CD4-positive, alpha-beta T cell (primary cell): ENCODE data around the gene KRTAP5-5. TPM values are rescaled to one million over a fixed set of nuclear protein-coding genes. Genes with fewer than 3 reads are reported as not detected.
"Not testable (repeated sequence)": the region's sequence is repeated elsewhere in the genome, so short reads cannot be mapped to it uniquely, and the experiment has no call there.

ENCODE experiments used
- ATAC-seq: fragments of 200-7000 bp; cut with Tn5 transposase; one replicate; pipeline ENCODE4 v1.10.0; 2022; ENCODE audit warnings: mild to moderate bottlenecking; ENCODE audit not compliant: poor library complexity
- CTCF ChIA-PET: fragments of 350-600 bp; sonication (Branson Sonifier 250); formaldehyde crosslinking; loops from one replicate; lab custom pipeline; 2021; ENCODE audit warnings: antibody characterized with exemption, inconsistent platforms; lab: Charles Lee
- POLR2A ChIA-PET: fragments of 350-600 bp; sonication (Branson Sonifier 250); formaldehyde crosslinking; loops from one replicate; lab custom pipeline; 2021; ENCODE audit warnings: antibody characterized with exemption, inconsistent platforms; lab: Charles Lee
- DNase-seq, 14 experiments: peaks; one replicate each; pipeline ENCODE4 v3.0.0-alpha.2; 2013 to 2020; ENCODE audit warnings: mixed read lengths in 2 of 14
- H3K27ac ChIP-seq, 2 donors: one replicate each; pipeline versions ENCODE4 v1.5.1 to v1.7.0; 2013; ENCODE audit warnings: low read length in 2 of 2, low read depth in 1 of 2, mild to moderate bottlenecking in 1 of 2
- H3K27me3 ChIP-seq, 2 experiments: 1 replicate in 1 of 2; 2 replicates in 1 of 2; pipeline versions ENCODE4 v1.6.1 to v1.7.0; 2013; ENCODE audit warnings: low read length in 2 of 2, control low read depth in 1 of 2, mild to moderate bottlenecking in 1 of 2, moderate library complexity in 1 of 2; ENCODE audit not compliant: insufficient read depth in 2 of 2, control insufficient read depth in 1 of 2
- H3K36me3 ChIP-seq: one replicate; pipeline ENCODE4 v1.6.1; 2013; ENCODE audit warnings: low read length, control low read depth; ENCODE audit not compliant: insufficient read depth
- H3K4me1 ChIP-seq: one replicate; pipeline ENCODE4 v1.6.1; 2013; ENCODE audit warnings: low read length, control low read depth; ENCODE audit not compliant: insufficient read depth
- H3K4me3 ChIP-seq: one replicate; pipeline ENCODE4 v1.5.1; 2013; ENCODE audit warnings: mild to moderate bottlenecking, low read length, moderate library complexity
- H3K9me3 ChIP-seq, 2 experiments: 1 replicate in 1 of 2; 2 replicates in 1 of 2; pipeline versions ENCODE4 v1.6.1 to v1.7.0; 2013; ENCODE audit warnings: low read length in 2 of 2, mild to moderate bottlenecking in 2 of 2, control low read depth in 1 of 2, moderate library complexity in 1 of 2; ENCODE audit not compliant: control insufficient read depth in 1 of 2, insufficient read depth in 1 of 2
- H3K27ac Mint-ChIP-seq: one replicate; pipeline ENCODE4 v1.8.0; 2020; ENCODE audit warnings: mixed read lengths
- H3K27me3 Mint-ChIP-seq: one replicate; pipeline ENCODE4 v1.8.0; 2021; ENCODE audit warnings: mixed read lengths
- H3K36me3 Mint-ChIP-seq: one replicate; pipeline ENCODE4 v1.8.0; 2021; ENCODE audit warnings: low read depth, mixed read lengths
- H3K4me1 Mint-ChIP-seq: one replicate; pipeline ENCODE4 v1.8.0; 2021; ENCODE audit warnings: low read depth, mixed read lengths
- H3K4me3 Mint-ChIP-seq: one replicate; pipeline ENCODE4 v1.8.0; 2020; ENCODE audit warnings: mild to moderate bottlenecking, mixed read lengths
- H3K9me3 Mint-ChIP-seq: one replicate; pipeline ENCODE4 v1.8.0; 2020; ENCODE audit warnings: mixed read lengths
- intact Hi-C, 2 experiments: fragments of 100-400 bp; cut with DNase I in 1 of 2; cut with micrococcal nuclease in 1 of 2; formaldehyde crosslinking; loops; one replicate each; pipeline versions ENCODE4 v1.15.1 to v1.9.0; 2023 to 2025; cut with DNase I, micrococcal nuclease
- total RNA-seq, 174 experiments: library from RNA in 2 of 174; stranded (reverse) in 2 of 174; gene quantifications; one replicate each; pipeline ENCODE4 v1.2.3 and lab custom pipeline; 2021 to 2026
- TF ChIP-seq, protein P1 (sequence below): fragments of 200-600 bp; IDR thresholded peaks from one replicate; pipeline ENCODE4 v1.8.0; 2022; ENCODE audit warnings: antibody characterized with exemption, mild to moderate bottlenecking

The KRTAP5-5 gene
- total RNA-seq, 2 experiments from 2014 or later: not detected

DNA sequence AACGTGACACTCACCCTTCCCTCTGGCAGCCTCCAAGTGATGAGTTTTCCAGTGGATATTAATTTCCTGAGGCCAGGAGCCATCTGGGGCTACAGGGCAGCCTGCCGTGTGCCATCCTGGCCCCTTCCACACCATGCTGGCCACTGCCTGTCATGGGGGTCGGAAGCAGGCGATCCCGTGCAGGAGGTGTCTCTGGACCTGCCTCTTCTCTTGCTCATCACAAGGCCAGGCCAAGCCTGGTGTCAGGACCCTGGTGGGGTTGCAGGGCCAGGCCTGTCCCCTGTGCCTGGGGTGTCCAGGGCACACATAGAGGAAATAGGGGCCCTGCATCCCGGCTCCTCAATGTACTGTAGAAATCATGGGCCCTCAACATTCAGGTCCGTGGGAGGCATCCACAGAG, 24.9 kb upstream of the KRTAP5-5 start:
- Mint-ChIP-seq H3K4me1 (peaks cover 8% of the 10 kb centered on the region), H3K36me3 (no peaks in the 10 kb centered on the region), H3K4me3 (no peak overlapping the region), H3K27ac (no peak overlapping the region), H3K9me3 (no peaks in the 10 kb centered on the region), H3K27me3 (peaks cover 35% of the 10 kb centered on the region)
- Histone ChIP-seq H3K4me3 (no peak overlapping the region), H3K36me3 (no peaks in the 10 kb centered on the region), H3K9me3 (no peaks in the 10 kb centered on the region), H3K27me3 (peaks cover 0 to 3% of the 10 kb centered on the region in 2 experiments), H3K4me1 (peaks cover 15% of the 10 kb centered on the region), H3K27ac (no peak overlapping the region)
- intact Hi-C loops: no loop called here
- no peak for DNase-seq
- CTCF ChIA-PET: no interaction called here
- TF ChIP-seq, protein P1, sequence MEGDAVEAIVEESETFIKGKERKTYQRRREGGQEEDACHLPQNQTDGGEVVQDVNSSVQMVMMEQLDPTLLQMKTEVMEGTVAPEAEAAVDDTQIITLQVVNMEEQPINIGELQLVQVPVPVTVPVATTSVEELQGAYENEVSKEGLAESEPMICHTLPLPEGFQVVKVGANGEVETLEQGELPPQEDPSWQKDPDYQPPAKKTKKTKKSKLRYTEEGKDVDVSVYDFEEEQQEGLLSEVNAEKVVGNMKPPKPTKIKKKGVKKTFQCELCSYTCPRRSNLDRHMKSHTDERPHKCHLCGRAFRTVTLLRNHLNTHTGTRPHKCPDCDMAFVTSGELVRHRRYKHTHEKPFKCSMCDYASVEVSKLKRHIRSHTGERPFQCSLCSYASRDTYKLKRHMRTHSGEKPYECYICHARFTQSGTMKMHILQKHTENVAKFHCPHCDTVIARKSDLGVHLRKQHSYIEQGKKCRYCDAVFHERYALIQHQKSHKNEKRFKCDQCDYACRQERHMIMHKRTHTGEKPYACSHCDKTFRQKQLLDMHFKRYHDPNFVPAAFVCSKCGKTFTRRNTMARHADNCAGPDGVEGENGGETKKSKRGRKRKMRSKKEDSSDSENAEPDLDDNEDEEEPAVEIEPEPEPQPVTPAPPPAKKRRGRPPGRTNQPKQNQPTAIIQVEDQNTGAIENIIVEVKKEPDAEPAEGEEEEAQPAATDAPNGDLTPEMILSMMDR: no peak
- POLR2A ChIA-PET: interaction anchor here (0.8 kb wide), 1 partner anchor 31 kb away, joined by 4 read pairs; no protein-coding TSS in a partner anchor
- no peak for ATAC-seq

DNA sequence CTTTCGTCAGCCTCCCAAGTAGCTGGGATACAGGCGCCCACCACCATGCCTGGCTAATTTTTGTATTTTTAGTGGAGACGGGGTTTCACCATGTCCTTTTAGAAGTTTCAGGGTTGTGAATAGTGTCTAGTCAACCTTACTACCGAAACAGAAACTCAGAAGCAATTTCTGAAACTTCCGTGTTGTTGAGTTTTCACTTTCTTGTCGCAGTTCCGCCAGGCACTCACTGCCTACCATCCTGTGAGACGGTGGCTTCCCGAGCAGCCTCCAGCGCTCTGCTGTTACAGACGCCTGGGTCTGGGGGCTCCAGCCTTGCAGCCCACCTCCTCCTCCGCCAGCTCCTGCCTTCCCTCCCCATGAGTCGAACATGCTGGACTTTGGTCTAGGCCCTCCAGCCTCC, 23.7 kb upstream of the KRTAP5-5 start:
- H3K36me3 Mint-ChIP-seq, POLR2A ChIA-PET, H3K27me3 ChIP-seq, intact Hi-C loops, H3K4me3 ChIP-seq, H3K27ac ChIP-seq, H3K9me3 ChIP-seq, CTCF ChIA-PET, H3K36me3 ChIP-seq, H3K4me1 Mint-ChIP-seq, H3K9me3 Mint-ChIP-seq: not testable (repeated sequence)
- DNase-seq (peak in 4 of 14 experiments; percentile 15 to 65 (median 42)), ATAC-seq (peak; percentile 54)
- H3K4me3 Mint-ChIP-seq: peak overlapping the region; percentile 58
- H3K27me3 Mint-ChIP-seq: peaks cover 40% of the 10 kb centered on the region
- H3K27ac Mint-ChIP-seq: peak overlapping the region; percentile 15
- H3K4me1 ChIP-seq: peaks cover 15% of the 10 kb centered on the region

DNA sequence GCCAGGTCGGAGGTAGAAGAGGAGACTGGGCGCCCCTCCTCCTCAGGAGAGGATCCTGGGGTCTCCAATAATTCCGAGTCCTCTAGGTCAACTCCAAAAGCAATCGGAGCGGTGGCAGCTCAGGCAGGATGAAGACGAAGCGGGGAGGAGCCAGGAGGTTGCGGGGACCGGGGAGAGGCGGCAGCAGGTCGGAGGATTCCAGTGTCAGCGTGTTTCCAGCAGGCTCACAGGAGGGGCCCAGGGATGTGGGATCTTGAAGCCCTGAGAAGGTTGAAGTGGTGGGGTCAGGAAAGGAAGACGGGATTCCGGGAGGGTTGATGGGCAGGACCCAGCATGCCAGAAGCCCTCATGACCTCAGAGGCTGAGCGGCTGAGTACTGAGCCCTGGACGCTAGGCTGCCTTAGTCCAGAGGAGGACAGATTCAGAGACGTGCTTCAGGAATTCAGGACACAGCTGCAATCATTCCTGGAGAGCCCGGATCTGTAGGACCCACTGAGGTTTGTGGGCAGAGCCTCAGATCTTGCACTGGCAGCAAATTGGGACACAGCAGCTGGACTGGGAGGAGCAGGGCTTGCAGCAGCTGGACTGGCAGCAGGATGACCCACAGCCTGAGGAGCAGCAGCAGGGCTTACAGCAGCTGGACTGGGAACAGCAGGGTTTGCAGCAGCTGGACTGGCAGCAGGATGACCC, 22.3 kb upstream of the KRTAP5-5 start:
- CTCF ChIA-PET, H3K36me3 ChIP-seq, H3K27ac Mint-ChIP-seq, ATAC-seq, H3K4me3 ChIP-seq, H3K27ac ChIP-seq, H3K27me3 ChIP-seq, H3K36me3 Mint-ChIP-seq, POLR2A ChIA-PET, H3K9me3 ChIP-seq, intact Hi-C loops, DNase-seq, H3K9me3 Mint-ChIP-seq, H3K4me3 Mint-ChIP-seq, H3K4me1 Mint-ChIP-seq: not testable (repeated sequence)
- H3K4me1 ChIP-seq: peaks cover 15% of the 10 kb centered on the region
- peaks cover 33% of the 10 kb centered on the region for H3K27me3 Mint-ChIP-seq

DNA sequence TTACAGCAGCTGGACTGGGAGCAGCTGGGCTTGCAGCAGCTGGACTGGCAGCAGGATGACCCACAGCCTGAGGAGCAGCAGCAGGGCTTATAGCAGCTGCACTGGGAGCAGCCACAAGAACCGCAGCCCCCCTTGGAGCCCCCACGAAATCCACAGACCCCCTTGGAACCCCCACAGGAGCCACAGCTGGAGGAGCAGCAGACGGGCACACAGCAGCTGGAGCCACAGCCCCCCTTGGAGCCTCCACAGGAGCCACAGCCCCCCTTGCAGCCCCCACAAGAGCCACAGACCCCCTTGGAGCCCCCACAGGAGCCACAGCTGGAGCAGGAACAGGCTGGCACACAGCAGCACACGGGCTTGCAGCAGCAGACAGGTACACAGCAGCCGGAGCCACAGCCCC, 21.7 kb upstream of the KRTAP5-5 start:
- H3K9me3 Mint-ChIP-seq, H3K36me3 Mint-ChIP-seq, H3K27ac Mint-ChIP-seq, H3K4me1 Mint-ChIP-seq, DNase-seq, H3K4me3 ChIP-seq, ATAC-seq, H3K9me3 ChIP-seq, H3K36me3 ChIP-seq, intact Hi-C loops, H3K27me3 ChIP-seq, H3K27ac ChIP-seq, CTCF ChIA-PET, POLR2A ChIA-PET, H3K4me3 Mint-ChIP-seq: not testable (repeated sequence)
- H3K27me3 Mint-ChIP-seq: peaks cover 33% of the 10 kb centered on the region
- peaks cover 15% of the 10 kb centered on the region for H3K4me1 ChIP-seq
